ENCODE measurements around the gene KCNMB3. TPM values are rescaled to one million over a fixed set of nuclear protein-coding genes. Genes with fewer than 3 reads are reported as not detected.

Gene KCNMB3
- total RNA-seq, 1 donor: 1.8 TPM

DNA sequence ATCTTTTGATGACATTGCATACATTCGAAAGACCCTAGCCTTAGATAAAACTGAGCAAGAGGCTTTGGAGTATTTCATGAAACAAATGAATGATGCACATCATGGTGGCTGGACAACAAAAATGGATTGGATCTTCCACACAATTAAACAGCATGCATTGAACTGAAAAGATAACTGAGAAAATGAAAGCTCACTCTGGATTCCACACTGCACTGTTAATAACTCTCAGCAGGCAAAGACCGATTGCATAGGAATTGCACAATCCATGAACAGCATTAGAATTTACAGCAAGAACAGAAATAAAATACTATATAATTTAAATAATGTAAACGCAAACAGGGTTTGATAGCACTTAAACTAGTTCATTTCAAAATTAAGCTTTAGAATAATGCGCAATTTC is 16.7 kb downstream of the KCNMB3 start:
- Histone ChIP-seq H2AFZ (ENCODE audit: low read length) (no peak overlapping the region), H3K79me2 (ENCODE audit: insufficient read depth, low read length) (no peaks in the 10 kb centered on the region), H3K9me3 (ENCODE audit: low read depth, low read length) (no peaks in the 10 kb centered on the region), H3K36me3 (ENCODE audit: insufficient read depth, low read length) (peaks cover 11% of the 10 kb centered on the region), H3K27ac (ENCODE audit: low read depth, low read length) (no peak overlapping the region), H3K4me3 (ENCODE audit: insufficient read depth, low read length) (no peak overlapping the region), H4K20me1 (ENCODE audit: insufficient read depth, low read length) (no peaks in the 10 kb centered on the region), H3K27me3 (ENCODE audit: insufficient read depth, low read length) (no peaks in the 10 kb centered on the region), H3K4me1 (ENCODE audit: insufficient read depth, low read length) (no peaks in the 10 kb centered on the region), H3K4me2 (ENCODE audit: insufficient read depth, low read length) (no peak overlapping the region)
- TF ChIP-seq, protein P1, sequence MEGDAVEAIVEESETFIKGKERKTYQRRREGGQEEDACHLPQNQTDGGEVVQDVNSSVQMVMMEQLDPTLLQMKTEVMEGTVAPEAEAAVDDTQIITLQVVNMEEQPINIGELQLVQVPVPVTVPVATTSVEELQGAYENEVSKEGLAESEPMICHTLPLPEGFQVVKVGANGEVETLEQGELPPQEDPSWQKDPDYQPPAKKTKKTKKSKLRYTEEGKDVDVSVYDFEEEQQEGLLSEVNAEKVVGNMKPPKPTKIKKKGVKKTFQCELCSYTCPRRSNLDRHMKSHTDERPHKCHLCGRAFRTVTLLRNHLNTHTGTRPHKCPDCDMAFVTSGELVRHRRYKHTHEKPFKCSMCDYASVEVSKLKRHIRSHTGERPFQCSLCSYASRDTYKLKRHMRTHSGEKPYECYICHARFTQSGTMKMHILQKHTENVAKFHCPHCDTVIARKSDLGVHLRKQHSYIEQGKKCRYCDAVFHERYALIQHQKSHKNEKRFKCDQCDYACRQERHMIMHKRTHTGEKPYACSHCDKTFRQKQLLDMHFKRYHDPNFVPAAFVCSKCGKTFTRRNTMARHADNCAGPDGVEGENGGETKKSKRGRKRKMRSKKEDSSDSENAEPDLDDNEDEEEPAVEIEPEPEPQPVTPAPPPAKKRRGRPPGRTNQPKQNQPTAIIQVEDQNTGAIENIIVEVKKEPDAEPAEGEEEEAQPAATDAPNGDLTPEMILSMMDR (IDR thresholded peaks at IDR 0.05; ENCODE audit: extremely low read depth, low read depth, low read length): no peak
- DNase-seq (ENCODE audit: insufficient read length, low spot score, missing footprints): no peak

DNA sequence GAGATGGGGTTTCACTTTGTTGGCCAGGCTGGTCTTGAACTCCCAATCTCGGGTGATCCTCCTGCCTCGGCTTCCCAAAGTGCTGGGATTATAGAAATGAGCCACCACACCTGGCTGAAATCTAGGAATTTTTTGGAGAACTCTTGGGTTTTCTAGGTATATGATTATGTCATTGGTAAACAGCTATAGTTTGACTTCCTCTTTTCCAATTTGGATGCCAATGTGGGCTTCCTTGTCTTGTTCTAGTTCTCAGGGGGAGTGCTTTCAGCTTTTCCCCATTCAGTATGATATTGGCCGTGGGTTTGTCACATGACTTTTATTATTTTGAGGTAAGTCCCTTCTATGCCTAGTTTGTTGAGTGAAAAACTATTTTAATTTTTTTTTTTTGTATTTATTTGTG is 17.9 kb downstream of the KCNMB3 start:
- Histone ChIP-seq H2AFZ (ENCODE audit: low read length) (no peak overlapping the region), H4K20me1 (ENCODE audit: insufficient read depth, low read length) (no peaks in the 10 kb centered on the region), H3K27ac (ENCODE audit: low read depth, low read length) (no peak overlapping the region), H3K4me1 (ENCODE audit: insufficient read depth, low read length) (no peaks in the 10 kb centered on the region), H3K36me3 (ENCODE audit: insufficient read depth, low read length) (peaks cover 11% of the 10 kb centered on the region), H3K27me3 (ENCODE audit: insufficient read depth, low read length) (no peaks in the 10 kb centered on the region), H3K9me3 (ENCODE audit: low read depth, low read length) (no peaks in the 10 kb centered on the region), H3K4me2 (ENCODE audit: insufficient read depth, low read length) (no peak overlapping the region), H3K4me3 (ENCODE audit: insufficient read depth, low read length) (no peak overlapping the region), H3K79me2 (ENCODE audit: insufficient read depth, low read length) (no peaks in the 10 kb centered on the region)
- DNase-seq (ENCODE audit: insufficient read length, low spot score, missing footprints): no peak
- TF ChIP-seq, protein P1 (IDR thresholded peaks at IDR 0.05; ENCODE audit: extremely low read depth, low read depth, low read length): no peak

DNA sequence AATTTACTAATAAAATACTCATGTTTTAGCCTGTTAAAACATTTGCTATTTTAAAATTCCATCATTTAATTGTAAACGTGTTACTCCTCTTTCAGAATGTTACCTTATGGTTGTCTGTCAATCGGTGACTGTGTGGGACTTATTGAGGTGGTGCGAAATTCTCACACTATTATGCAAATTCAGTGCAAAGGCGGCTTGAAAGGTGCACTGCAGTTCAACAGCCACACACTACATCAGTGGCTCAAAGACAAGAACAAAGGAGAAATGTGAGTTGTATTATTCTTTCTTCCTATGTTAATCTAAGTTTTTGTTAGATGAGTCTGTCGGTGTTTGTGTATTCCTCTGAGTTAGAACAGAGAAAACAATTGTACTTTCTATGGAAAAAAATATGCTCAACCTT is 21.7 kb downstream of the KCNMB3 start:
- DNase-seq (ENCODE audit: insufficient read length, low spot score, missing footprints): no peak

DNA sequence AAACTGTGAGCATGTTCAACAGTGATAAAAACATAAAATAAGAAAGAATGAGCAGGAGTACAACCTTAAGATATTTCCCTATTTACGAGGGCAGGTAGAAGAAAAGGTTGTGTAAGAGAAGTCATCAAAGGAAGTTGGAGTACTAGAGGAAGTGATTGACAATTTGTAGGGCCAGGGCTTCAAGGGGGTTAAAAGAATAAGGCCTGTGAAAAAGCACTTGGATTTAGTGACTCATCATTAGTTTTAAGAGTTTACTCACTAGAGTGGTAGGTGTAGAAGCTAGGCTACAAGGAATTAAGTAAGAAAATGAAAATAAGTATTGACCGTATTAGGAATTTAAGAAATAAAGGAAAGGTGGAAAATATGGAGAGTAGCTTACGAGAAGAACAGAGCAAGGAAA is 23.6 kb downstream of the KCNMB3 start:
- TF ChIP-seq, protein P1 (IDR thresholded peaks at IDR 0.05; ENCODE audit: extremely low read depth, low read depth, low read length): no peak
- Histone ChIP-seq H3K27me3 (ENCODE audit: insufficient read depth, low read length) (no peaks in the 10 kb centered on the region), H3K4me2 (ENCODE audit: insufficient read depth, low read length) (no peak overlapping the region), H3K4me3 (ENCODE audit: insufficient read depth, low read length) (no peak overlapping the region), H3K36me3 (ENCODE audit: insufficient read depth, low read length) (peaks cover 14% of the 10 kb centered on the region), H3K27ac (ENCODE audit: low read depth, low read length) (no peak overlapping the region), H2AFZ (ENCODE audit: low read length) (no peak overlapping the region), H3K9me3 (ENCODE audit: low read depth, low read length) (no peaks in the 10 kb centered on the region), H3K79me2 (ENCODE audit: insufficient read depth, low read length) (no peaks in the 10 kb centered on the region), H3K4me1 (ENCODE audit: insufficient read depth, low read length) (no peaks in the 10 kb centered on the region), H4K20me1 (ENCODE audit: insufficient read depth, low read length) (no peaks in the 10 kb centered on the region)
- no peak for DNase-seq (ENCODE audit: insufficient read length, low spot score, missing footprints)

More for the DNA sequence above, 21.7 kb downstream of the KCNMB3 start:
- no peaks in the 10 kb centered on the region for H3K79me2 ChIP-seq (ENCODE audit: insufficient read depth, low read length)
- H3K4me1 ChIP-seq (ENCODE audit: insufficient read depth, low read length): no peaks in the 10 kb centered on the region
- H3K36me3 ChIP-seq (ENCODE audit: insufficient read depth, low read length): peaks cover 14% of the 10 kb centered on the region
- no peaks in the 10 kb centered on the region for H3K9me3 ChIP-seq (ENCODE audit: low read depth, low read length)
- no peak overlapping the region for H2AFZ ChIP-seq (ENCODE audit: low read length)
- H4K20me1 ChIP-seq (ENCODE audit: insufficient read depth, low read length): no peaks in the 10 kb centered on the region
- no peaks in the 10 kb centered on the region for H3K27me3 ChIP-seq (ENCODE audit: insufficient read depth, low read length)
- no peak overlapping the region for H3K27ac ChIP-seq (ENCODE audit: low read depth, low read length)
- H3K4me3 ChIP-seq (ENCODE audit: insufficient read depth, low read length): no peak overlapping the region
- TF ChIP-seq, protein P1 (IDR thresholded peaks at IDR 0.05; ENCODE audit: extremely low read depth, low read depth, low read length): no peak
- H3K4me2 ChIP-seq (ENCODE audit: insufficient read depth, low read length): no peak overlapping the region
